MG63 (cell line): ENCODE results near the gene KLRC3. TPM values are rescaled to one million over a fixed set of nuclear protein-coding genes. Genes with fewer than 3 reads are reported as not detected.

Experiments
- DNase-seq: peaks from one replicate; pipeline ENCODE4 v3.0.0-alpha.2; 2020
- H3K27me3 ChIP-seq: fragments of 250-450 bp; sonication (Bioruptor Pico); 2 replicates; pipeline ENCODE4 v1.5.1; 2020; ENCODE audit warnings: mild to moderate bottlenecking, moderate library complexity
- H3K36me3 ChIP-seq: fragments of 250-450 bp; sonication (Bioruptor Pico); 2 replicates; pipeline ENCODE4 v1.5.1; 2020; ENCODE audit warnings: mild to moderate bottlenecking, moderate library complexity
- H3K4me3 ChIP-seq: fragments of 250-450 bp; sonication (Bioruptor Pico); 2 replicates; pipeline ENCODE4 v1.5.1; 2020; ENCODE audit warnings: mild to moderate bottlenecking, moderate library complexity
- H3K9me3 ChIP-seq: fragments of 250-450 bp; sonication (Bioruptor Pico); 2 replicates; pipeline ENCODE4 v1.5.1; 2020; ENCODE audit warnings: mild to moderate bottlenecking, moderate library complexity
- total RNA-seq: library from RNA; depleted of rRNA; stranded (reverse); fragments of >200 nt; shearing (Covaris generic); gene quantifications from 2 replicates; pipeline ENCODE4 v1.2.3, GENCODE V29; 2014; ENCODE audit warnings: low replicate concordance; rRNA removed

KLRC3 gene
- total RNA-seq, 1 experiment from 2014 or later = not detected

DNA sequence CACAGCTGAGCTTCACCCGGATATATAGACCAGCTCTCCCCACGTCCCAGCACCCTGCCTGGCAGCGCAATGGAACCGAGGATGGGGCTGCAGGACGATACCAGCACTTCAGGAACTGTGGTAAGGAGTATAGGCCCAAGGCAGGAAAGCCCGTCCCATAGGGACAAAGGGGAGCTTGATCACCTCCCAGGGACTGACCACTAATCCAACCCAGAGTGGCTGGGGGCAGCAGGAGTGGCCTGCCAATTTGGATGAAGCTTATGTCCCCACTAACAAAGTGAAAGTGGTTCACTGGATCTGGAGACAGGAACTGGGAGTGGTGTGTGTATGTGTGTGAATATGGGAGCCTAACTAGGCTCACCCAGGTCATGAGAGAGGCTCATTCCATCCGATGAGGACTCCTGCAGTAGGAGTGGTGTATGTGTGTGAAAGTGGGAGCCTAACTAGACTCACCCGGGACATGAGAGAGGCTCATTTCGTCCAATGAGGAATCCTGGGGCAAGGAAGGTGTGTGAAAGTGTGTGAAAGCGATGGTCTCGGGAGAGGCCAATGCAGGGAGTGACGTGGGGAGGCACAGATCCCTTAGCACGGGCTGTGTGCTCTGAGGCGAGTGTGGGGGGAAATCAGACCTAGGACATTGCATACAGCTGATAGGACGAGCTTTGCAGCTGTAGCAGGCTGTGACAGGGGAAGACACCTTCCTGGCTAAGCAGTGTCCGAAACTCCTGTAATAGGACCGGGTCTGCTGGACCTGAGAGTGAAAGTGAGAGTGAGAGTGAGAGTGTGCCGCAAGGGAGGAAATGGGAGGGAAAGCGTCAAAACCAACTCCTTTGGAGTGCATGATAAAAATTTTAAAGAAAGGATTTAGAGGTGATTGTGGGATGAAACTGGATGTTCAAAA lies 56.2 kb downstream of the KLRC3 start:
- no peaks in the 10 kb centered on the region for H3K36me3 ChIP-seq
- H3K27me3 ChIP-seq = no peaks in the 10 kb centered on the region
- peak; percentile 42 for DNase-seq
- 0 out of 2 replicates have a peak, but pooled peaks cover 2% of the 10 kb centered on the region for H3K9me3 ChIP-seq
- peak overlapping the region; percentile 59 for H3K4me3 ChIP-seq

DNA sequence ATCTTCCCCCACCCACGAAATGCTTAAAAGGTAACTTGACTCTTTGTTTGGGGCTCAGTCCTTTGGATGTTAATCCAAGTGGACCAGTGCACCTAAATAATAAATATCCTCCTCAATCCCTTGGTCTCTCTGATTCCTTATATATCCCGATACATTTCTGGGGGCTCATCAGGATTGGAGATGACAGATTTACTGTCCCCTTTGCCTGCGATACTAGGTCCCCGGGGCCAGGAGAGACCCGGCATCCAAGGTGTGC lies 56.8 kb downstream of the KLRC3 start:
- Histone ChIP-seq H3K4me3 (peak overlapping the region; percentile 59), H3K9me3 (0 out of 2 replicates have a peak, but pooled peaks cover 2% of the 10 kb centered on the region), H3K27me3 (no peaks in the 10 kb centered on the region), H3K36me3 (no peaks in the 10 kb centered on the region)
- DNase-seq = no peak

DNA sequence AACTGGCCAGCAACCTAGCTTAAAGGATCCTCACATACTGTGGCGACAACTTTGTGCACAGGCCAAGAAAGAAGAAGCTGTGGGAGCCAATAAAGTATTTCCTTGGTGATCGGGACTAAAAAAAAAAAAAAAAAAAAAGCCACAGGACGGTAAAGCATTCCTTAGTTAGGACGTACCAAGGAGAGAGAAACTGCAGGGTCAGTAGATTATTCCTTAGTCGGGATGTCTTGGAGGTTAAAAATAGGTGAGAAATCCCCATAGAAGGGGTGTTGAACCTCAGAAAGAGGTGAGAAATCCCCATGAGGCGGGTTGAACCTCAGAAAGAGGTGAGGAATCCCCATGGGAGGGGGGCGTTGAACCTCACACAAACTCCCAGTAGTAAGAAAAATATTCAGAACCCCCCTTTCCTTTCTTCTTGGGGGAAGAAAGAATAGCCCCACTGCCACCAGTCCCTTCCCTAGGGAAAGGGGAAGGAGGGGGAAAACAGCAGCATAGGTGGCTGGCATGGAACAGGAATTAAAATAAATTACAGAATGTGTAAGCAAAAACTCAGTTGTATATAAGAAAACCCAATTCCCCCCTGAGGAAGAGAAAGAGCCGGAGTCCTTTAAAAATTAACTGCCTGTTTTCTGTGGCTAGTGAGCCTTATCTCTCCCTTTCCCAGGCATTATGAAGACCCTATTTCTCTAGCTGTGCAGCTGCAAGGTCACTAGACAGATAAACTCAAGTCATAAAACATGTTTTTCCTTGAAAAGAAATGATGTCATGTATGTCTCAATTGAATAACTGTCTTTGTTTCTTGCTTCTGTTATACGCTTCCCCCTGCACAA lies 57.4 kb downstream of the KLRC3 start:
- DNase-seq = no peak
- no peaks in the 10 kb centered on the region for H3K36me3 ChIP-seq
- H3K4me3 ChIP-seq = peak overlapping the region; percentile 59
- H3K9me3 ChIP-seq = no peaks in the 10 kb centered on the region
- no peaks in the 10 kb centered on the region for H3K27me3 ChIP-seq

DNA sequence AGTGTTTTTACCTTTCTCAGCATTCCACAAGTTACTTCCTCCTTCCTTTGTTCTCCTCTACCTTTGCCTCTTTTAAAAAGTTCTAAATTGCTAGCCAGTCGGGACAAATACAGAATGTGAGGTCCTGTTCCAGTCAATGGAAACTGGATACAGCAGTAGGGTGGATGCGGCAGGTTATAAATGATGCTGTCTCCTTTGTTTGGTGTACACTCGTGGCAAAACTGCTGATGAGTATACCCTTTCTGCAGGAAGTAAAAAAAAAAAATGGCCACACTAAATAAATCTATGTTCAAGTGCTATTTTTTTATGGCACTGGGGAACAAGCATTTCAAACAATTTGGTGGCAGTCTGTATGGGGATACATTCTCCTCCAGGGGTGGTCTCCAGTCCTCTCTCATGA lies 58.1 kb downstream of the KLRC3 start:
- no peaks in the 10 kb centered on the region for H3K9me3 ChIP-seq
- H3K27me3 ChIP-seq = no peaks in the 10 kb centered on the region
- H3K36me3 ChIP-seq = no peaks in the 10 kb centered on the region
- no peak overlapping the region for H3K4me3 ChIP-seq
- DNase-seq = no peak

Other genes with a start within 250 kb of the KLRC3 start
- 8.6 and 15.3 TPM in 2 replicates for gene OLR1, start 248.5 kb downstream of the KLRC3 start, total RNA-seq
- gene TMEM52B, start 241.6 kb downstream of the KLRC3 start, total RNA-seq = not detected in 2 replicates
- gene GABARAPL1, start 207.7 kb downstream of the KLRC3 start, total RNA-seq = 29.2 and 29.7 TPM in 2 replicates
- not detected in 2 replicates for gene KLRD1, start 112.7 kb downstream of the KLRC3 start, total RNA-seq
- not detected in 2 replicates for gene KLRK1, start 30.6 kb downstream of the KLRC3 start, total RNA-seq
- not detected in 2 replicates for gene KLRC4, start 10.8 kb downstream of the KLRC3 start, total RNA-seq
- not detected in 2 replicates for gene KLRC2, start 15.4 kb upstream of the KLRC3 start, total RNA-seq
- gene KLRC1, start 32.8 kb upstream of the KLRC3 start, total RNA-seq = not detected in 2 replicates
- 1.8 and 4.8 TPM in 2 replicates for gene EIF2S3B, start 85.3 kb upstream of the KLRC3 start, total RNA-seq
- gene MAGOHB, start 193.0 kb upstream of the KLRC3 start, total RNA-seq = 39.7 and 42.7 TPM in 2 replicates